GM23248 (cell line): ENCODE results near the gene ARHGAP26. TPM values are rescaled to one million over a fixed set of nuclear protein-coding genes. Genes with fewer than 3 reads are reported as not detected.

Experiments used
- DNase-seq: peaks from one replicate; pipeline ENCODE4 v3.0.0-alpha.2; 2015
- H2AFZ ChIP-seq: fragments of 200-600 bp; sonication (generic); 2 replicates; pipeline ENCODE4 v1.6.1; 2016; ENCODE audit warnings: antibody characterized with exemption
- H3F3A ChIP-seq: fragments of 200-600 bp; sonication (generic); 2 replicates; pipeline ENCODE4 v1.6.1; 2016; ENCODE audit warnings: mild to moderate bottlenecking, antibody characterized with exemption, mixed run types; ENCODE audit not compliant: insufficient read depth
- H3K27ac ChIP-seq: fragments of 200-600 bp; sonication (generic); 2 replicates; pipeline ENCODE4 v1.5.1; 2016; ENCODE audit warnings: mild to moderate bottlenecking
- H3K27me3 ChIP-seq: fragments of 200-600 bp; sonication (generic); replicated peaks from 2 replicates; pipeline ENCODE4 v1.6.1; 2016; ENCODE audit warnings: mild to moderate bottlenecking; ENCODE audit not compliant: insufficient read depth
- H3K36me3 ChIP-seq: fragments of 200-600 bp; sonication (generic); 2 replicates; pipeline ENCODE4 v1.6.1; 2016; ENCODE audit warnings: low read depth, mild to moderate bottlenecking
- H3K4me1 ChIP-seq: fragments of 200-600 bp; sonication (generic); 2 replicates; pipeline ENCODE4 v1.6.1; 2016; ENCODE audit warnings: mild to moderate bottlenecking; ENCODE audit not compliant: insufficient read depth
- H3K4me2 ChIP-seq: fragments of 200-600 bp; sonication (generic); one replicate; pipeline ENCODE4 v1.6.1; 2016; ENCODE audit warnings: mild to moderate bottlenecking; ENCODE audit not compliant: unreplicated experiment
- H3K4me3 ChIP-seq: fragments of 200-600 bp; sonication (generic); 2 replicates; pipeline ENCODE4 v1.5.1; 2016; ENCODE audit warnings: mild to moderate bottlenecking
- H3K79me2 ChIP-seq: fragments of 200-600 bp; sonication (generic); 2 replicates; pipeline ENCODE4 v1.6.1; 2016; ENCODE audit warnings: mild to moderate bottlenecking; ENCODE audit not compliant: insufficient read depth
- H3K9ac ChIP-seq: fragments of 200-600 bp; sonication (generic); 2 replicates; pipeline ENCODE4 v1.6.1; 2016; ENCODE audit warnings: mild to moderate bottlenecking
- H3K9me2 ChIP-seq: fragments of 200-600 bp; sonication (generic); 2 replicates; pipeline ENCODE4 v1.6.1; 2016; ENCODE audit warnings: mixed run types, mild to moderate bottlenecking, moderate library complexity; ENCODE audit not compliant: insufficient read depth
- H3K9me3 ChIP-seq: fragments of 200-600 bp; sonication (generic); one replicate; pipeline ENCODE4 v1.6.1; 2017; ENCODE audit warnings: low read depth
- H4K20me1 ChIP-seq: fragments of 200-600 bp; sonication (generic); 2 replicates; pipeline ENCODE4 v1.6.0; 2016; ENCODE audit not compliant: insufficient read depth
- EZH2 ChIP-seq: fragments of 200-600 bp; sonication (generic); IDR thresholded peaks from 2 replicates; pipeline ENCODE4 v1.6.1; 2018; ENCODE audit warnings: antibody characterized with exemption, mild to moderate bottlenecking; ENCODE audit not compliant: insufficient read depth, poor library complexity, severe bottlenecking
- EZH2phosphoT487 ChIP-seq: fragments of 200-600 bp; sonication (generic); IDR thresholded peaks from 2 replicates; pipeline ENCODE4 v1.6.1; 2018; ENCODE audit warnings: antibody characterized with exemption, moderate library complexity, mild to moderate bottlenecking, low read depth; ENCODE audit not compliant: insufficient read depth
- WGBS, 2 experiments: methylation state at CpG; one replicate each; pipeline ENCODE4 v1.1.6; 2015 to 2017; ENCODE audit warnings: low lambda C conversion rate in 2 of 2, low coverage in 1 of 2; ENCODE audit errors: missing lambda C conversion rate in 2 of 2; 5-methylcytosine and 5-hydroxymethylcytosine counted together
- in situ Hi-C: fragments of 300-500 bp; cut with MboI; formaldehyde crosslinking; loops from 2 replicates; pipeline ENCODE4 v1.15.0; 2020
- polyA plus RNA-seq: library from polyadenylated mRNA; unstranded; fragments of >200 nt; fragmentation: Nextera tagmentation; extraction: Ambion mirVana; gene quantifications from 2 replicates; pipeline ENCODE4 v1.2.1, GENCODE V29; 2016
- total RNA-seq: library from RNA; depleted of rRNA; stranded (reverse); fragments of >200 nt; shearing (Covaris generic); gene quantifications from 2 replicates; pipeline ENCODE4 v1.2.3, GENCODE V29; 2014

Gene ARHGAP26
- total and polyA plus RNA-seq, 2 experiments from 2014 or later = 1.6 to 1.7 TPM

DNA sequence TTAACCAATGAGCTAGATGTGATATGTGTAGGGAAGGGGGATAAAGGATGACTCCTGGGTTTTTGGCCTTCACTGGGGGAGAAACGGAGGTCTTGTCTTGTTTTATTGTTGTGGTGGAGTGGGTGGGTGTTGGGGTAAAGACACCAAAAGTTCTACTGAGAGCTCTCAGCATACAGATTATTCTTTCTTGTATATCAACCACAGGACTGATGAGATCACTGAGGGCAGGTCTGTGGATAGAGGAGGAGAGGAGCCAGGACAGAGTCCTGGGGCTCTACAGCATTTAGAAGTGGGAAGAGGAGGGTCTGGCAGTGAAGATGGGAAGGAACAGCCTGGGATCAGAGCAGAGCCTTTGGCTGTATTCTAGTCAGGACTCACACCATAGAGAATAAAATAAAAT, 310.8 kb downstream of the ARHGAP26 start:
- Histone ChIP-seq H2AFZ (no peak overlapping the region), H3F3A (0 out of 2 replicates have a peak, but pooled peaks cover 2% of the 10 kb centered on the region), H3K4me3 (no peak overlapping the region), H3K27ac (no peak overlapping the region), H4K20me1 (no peaks in the 10 kb centered on the region), H3K9me2 (no peaks in the 10 kb centered on the region), H3K36me3 (no peaks in the 10 kb centered on the region), H3K79me2 (no peaks in the 10 kb centered on the region), H3K9ac (no peak overlapping the region), H3K4me1 (no peaks in the 10 kb centered on the region), H3K27me3 (no peaks in the 10 kb centered on the region), H3K9me3 (no peaks in the 10 kb centered on the region), H3K4me2 (no peak overlapping the region)
- no peak for DNase-seq
- WGBS, 2 experiments = 86 to 93% methylated on average over 1 of the region's 1 CpG
- no peak for TF ChIP-seq EZH2
- TF ChIP-seq EZH2phosphoT487 = no peak
- in situ Hi-C loops = no loop called here

- H4K20me1 ChIP-seq = no peaks in the 10 kb centered on the region
- no peaks in the 10 kb centered on the region for H3K27me3 ChIP-seq
- no peaks in the 10 kb centered on the region for H3K9me3 ChIP-seq
Observed at GRCh38 chr5:143083006-143083405, 312.8 kb downstream of the ARHGAP26 start.

DNA sequence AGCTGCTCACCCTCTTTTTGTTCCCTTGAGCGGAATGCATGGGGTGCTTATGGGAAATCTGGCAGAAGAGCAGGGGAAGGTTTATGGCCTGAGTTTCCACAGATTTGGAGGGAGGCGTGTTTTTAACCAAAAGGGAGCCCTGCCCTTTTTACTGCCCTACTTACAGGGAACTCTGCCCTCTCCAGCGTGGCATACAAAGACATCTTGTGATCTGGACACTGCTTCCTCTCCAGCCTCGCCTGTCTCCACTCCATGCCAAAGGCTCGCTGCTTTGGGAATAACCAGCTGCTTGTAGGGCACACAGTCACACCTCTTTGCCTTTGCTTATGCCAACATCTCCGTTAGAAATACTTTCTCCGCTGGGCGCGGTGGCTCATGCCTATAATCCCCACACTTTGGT, 314.2 kb downstream of the ARHGAP26 start:
- no peaks in the 10 kb centered on the region for H3K79me2 ChIP-seq
- H3K27me3 ChIP-seq = no peaks in the 10 kb centered on the region
- no peak overlapping the region for H3K9ac ChIP-seq
- no peaks in the 10 kb centered on the region for H3K9me3 ChIP-seq
- H3K4me3 ChIP-seq = no peak overlapping the region
- no peaks in the 10 kb centered on the region for H3K9me2 ChIP-seq
- H2AFZ ChIP-seq = no peak overlapping the region
- H3K36me3 ChIP-seq = no peaks in the 10 kb centered on the region
- no peaks in the 10 kb centered on the region for H4K20me1 ChIP-seq
- peaks cover 17% of the 10 kb centered on the region for H3F3A ChIP-seq
- no peak for DNase-seq
- in situ Hi-C loops = no loop called here
- H3K4me2 ChIP-seq = no peak overlapping the region
- H3K4me1 ChIP-seq = peaks cover 11% of the 10 kb centered on the region
- 90 to 92% methylated on average over 9 of the region's 9 CpGs for WGBS, 2 experiments
- no peak for TF ChIP-seq EZH2
- TF ChIP-seq EZH2phosphoT487 = no peak
- no peak overlapping the region for H3K27ac ChIP-seq

More at GRCh38 chr5:143083006-143083405, 312.8 kb downstream of the ARHGAP26 start:
- in situ Hi-C loops = no loop called here
- Histone ChIP-seq H3K4me2 (no peak overlapping the region), H2AFZ (no peak overlapping the region), H3F3A (peaks cover 17% of the 10 kb centered on the region), H3K79me2 (no peaks in the 10 kb centered on the region), H3K27ac (no peak overlapping the region), H3K36me3 (no peaks in the 10 kb centered on the region), H3K4me1 (peaks cover 11% of the 10 kb centered on the region), H3K4me3 (no peak overlapping the region), H3K9ac (no peak overlapping the region), H3K9me2 (no peaks in the 10 kb centered on the region)
- WGBS, 2 experiments = 91 to 93% methylated on average over 9 of the region's 9 CpGs
- DNase-seq = no peak
- no peak for TF ChIP-seq EZH2phosphoT487
- no peak for TF ChIP-seq EZH2

- no peaks in the 10 kb centered on the region for H3K79me2 ChIP-seq
- H3K27ac ChIP-seq = no peak overlapping the region
- no peak overlapping the region for H3K4me2 ChIP-seq
- WGBS, 2 experiments = 97 to 98% methylated on average over 6 of the region's 6 CpGs
- no peaks in the 10 kb centered on the region for H3K9me2 ChIP-seq
- H3F3A ChIP-seq = peaks cover 17% of the 10 kb centered on the region
- no peaks in the 10 kb centered on the region for H3K9me3 ChIP-seq
- TF ChIP-seq EZH2 (no peak), EZH2phosphoT487 (no peak)
- H2AFZ ChIP-seq = no peak overlapping the region
- H4K20me1 ChIP-seq = no peaks in the 10 kb centered on the region
- no peaks in the 10 kb centered on the region for H3K36me3 ChIP-seq
- no peak overlapping the region for H3K9ac ChIP-seq
- DNase-seq = no peak
- H3K27me3 ChIP-seq = no peaks in the 10 kb centered on the region
- H3K4me3 ChIP-seq = no peak overlapping the region
- in situ Hi-C loops = no loop called here
- peaks cover 11% of the 10 kb centered on the region for H3K4me1 ChIP-seq
Observed at GRCh38 chr5:143085319-143085917, 315.2 kb downstream of the ARHGAP26 start.
